ENCODE measurements around the gene NSF.
"Not testable (repeated sequence)": the region's sequence is repeated elsewhere in the genome, so short reads cannot be mapped to it uniquely, and the experiment has no call there.

The NSF gene

GRCh38 chr17:46756861-46757260 is 166.4 kb downstream of the NSF start:
- no peak for DNase-seq (ENCODE audit: low spot score)
- in situ Hi-C loops (cut with MboI; ENCODE audit: low sequenced_read_pairs, unreplicated experiment), result no loop called here
- no peak for TF ChIP-seq CTCF (IDR thresholded peaks at IDR 0.05; ENCODE audit: borderline replicate concordance, control extremely low read depth, extremely low read depth, insufficient read depth, missing control alignments)

- DNase-seq (ENCODE audit: low spot score); in situ Hi-C loops (cut with MboI; ENCODE audit: low sequenced_read_pairs, unreplicated experiment): not testable (repeated sequence)
These were observed 167.1 kb downstream of the NSF start for GRCh38 chr17:46757588-46757987.

- TF ChIP-seq CTCF (IDR thresholded peaks at IDR 0.05; ENCODE audit: borderline replicate concordance, control extremely low read depth, extremely low read depth, insufficient read depth, missing control alignments), result no peak
- in situ Hi-C loops (cut with MboI; ENCODE audit: low sequenced_read_pairs, unreplicated experiment), result no loop called here
- DNase-seq (ENCODE audit: low spot score), result no peak
These were observed 168.1 kb downstream of the NSF start for GRCh38 chr17:46758614-46759013.

- in situ Hi-C loops (cut with MboI; ENCODE audit: low sequenced_read_pairs, unreplicated experiment), result no loop called here
- DNase-seq (ENCODE audit: low spot score), result no peak
- no peak for TF ChIP-seq CTCF (IDR thresholded peaks at IDR 0.05; ENCODE audit: borderline replicate concordance, control extremely low read depth, extremely low read depth, insufficient read depth, missing control alignments)
These were observed 168.7 kb downstream of the NSF start for GRCh38 chr17:46759141-46759540.

GRCh38 chr17:46763416-46763815 is 172.9 kb downstream of the NSF start:
- in situ Hi-C loops (cut with MboI; ENCODE audit: low sequenced_read_pairs, unreplicated experiment), result no loop called here
- no peak for TF ChIP-seq CTCF (IDR thresholded peaks at IDR 0.05; ENCODE audit: borderline replicate concordance, control extremely low read depth, extremely low read depth, insufficient read depth, missing control alignments)
- DNase-seq (ENCODE audit: low spot score), result no peak

GRCh38 chr17:46764000-46764708 is 173.7 kb downstream of the NSF start:
- in situ Hi-C loops (cut with MboI; ENCODE audit: low sequenced_read_pairs, unreplicated experiment), result no loop called here
- TF ChIP-seq CTCF (IDR thresholded peaks at IDR 0.05; ENCODE audit: borderline replicate concordance, control extremely low read depth, extremely low read depth, insufficient read depth, missing control alignments), result no peak
- no peak for DNase-seq (ENCODE audit: low spot score)

- in situ Hi-C loops (cut with MboI; ENCODE audit: low sequenced_read_pairs, unreplicated experiment), result no loop called here
- DNase-seq (ENCODE audit: low spot score), result no peak
- no peak for TF ChIP-seq CTCF (IDR thresholded peaks at IDR 0.05; ENCODE audit: borderline replicate concordance, control extremely low read depth, extremely low read depth, insufficient read depth, missing control alignments)
These were observed 174.4 kb downstream of the NSF start for GRCh38 chr17:46764709-46765401.

Measured in GM13976 (cell line).